Measurements from ENCODE around the gene MROH2A.

Gene MROH2A

GRCh38 chr2:233758141-233758540 is 20.0 kb upstream of the MROH2A start:
- H3K9ac ChIP-seq (ENCODE audit: low read length) = no peak overlapping the region
- no peaks in the 10 kb centered on the region for H3K79me2 ChIP-seq (ENCODE audit: low read length)
- no peaks in the 10 kb centered on the region for H3K4me1 ChIP-seq (ENCODE audit: low read length)
- no peaks in the 10 kb centered on the region for H3K27me3 ChIP-seq (ENCODE audit: low read depth, low read length)
- no peaks in the 10 kb centered on the region for H3K36me3 ChIP-seq (replicated peaks; ENCODE audit: low read depth, low read length)
- H3K9me3 ChIP-seq (ENCODE audit: insufficient read depth, low read length) = no peaks in the 10 kb centered on the region
- H3K4me3 ChIP-seq (ENCODE audit: low read length) = no peak overlapping the region
- no peaks in the 10 kb centered on the region for H4K20me1 ChIP-seq (ENCODE audit: insufficient read depth, low read length)
- TF ChIP-seq EZH2phosphoT487 (IDR thresholded peaks at IDR 0.05; ENCODE audit: low read depth) = no peak
- TF ChIP-seq, protein P1, sequence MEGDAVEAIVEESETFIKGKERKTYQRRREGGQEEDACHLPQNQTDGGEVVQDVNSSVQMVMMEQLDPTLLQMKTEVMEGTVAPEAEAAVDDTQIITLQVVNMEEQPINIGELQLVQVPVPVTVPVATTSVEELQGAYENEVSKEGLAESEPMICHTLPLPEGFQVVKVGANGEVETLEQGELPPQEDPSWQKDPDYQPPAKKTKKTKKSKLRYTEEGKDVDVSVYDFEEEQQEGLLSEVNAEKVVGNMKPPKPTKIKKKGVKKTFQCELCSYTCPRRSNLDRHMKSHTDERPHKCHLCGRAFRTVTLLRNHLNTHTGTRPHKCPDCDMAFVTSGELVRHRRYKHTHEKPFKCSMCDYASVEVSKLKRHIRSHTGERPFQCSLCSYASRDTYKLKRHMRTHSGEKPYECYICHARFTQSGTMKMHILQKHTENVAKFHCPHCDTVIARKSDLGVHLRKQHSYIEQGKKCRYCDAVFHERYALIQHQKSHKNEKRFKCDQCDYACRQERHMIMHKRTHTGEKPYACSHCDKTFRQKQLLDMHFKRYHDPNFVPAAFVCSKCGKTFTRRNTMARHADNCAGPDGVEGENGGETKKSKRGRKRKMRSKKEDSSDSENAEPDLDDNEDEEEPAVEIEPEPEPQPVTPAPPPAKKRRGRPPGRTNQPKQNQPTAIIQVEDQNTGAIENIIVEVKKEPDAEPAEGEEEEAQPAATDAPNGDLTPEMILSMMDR (IDR thresholded peaks at IDR 0.05; ENCODE audit: low read depth, low read length) = no peak
- H3K27ac ChIP-seq (ENCODE audit: low read length) = no peak overlapping the region
- no peak overlapping the region for H3K4me2 ChIP-seq (ENCODE audit: low read length)
- no peak overlapping the region for H2AFZ ChIP-seq (ENCODE audit: low read depth, low read length)

DNA sequence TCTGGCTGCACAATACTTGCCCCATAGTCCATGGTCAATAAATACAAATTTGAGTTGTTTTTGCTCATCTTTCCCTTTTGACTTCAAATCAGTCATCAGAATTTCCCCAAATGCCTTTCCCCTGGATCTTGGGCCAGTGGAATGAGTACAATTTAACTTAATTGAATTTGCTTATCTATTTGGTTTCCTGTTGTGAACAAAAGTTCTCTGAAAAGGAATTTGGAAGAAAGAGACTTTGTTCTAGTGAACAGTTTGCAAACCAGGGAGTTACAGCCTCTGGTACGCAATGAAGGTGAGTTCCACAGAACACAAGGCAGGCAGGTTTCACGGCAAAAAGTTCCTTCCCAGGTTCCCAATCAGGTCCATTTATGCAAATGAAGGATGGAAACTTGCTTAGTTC is 19.3 kb upstream of the MROH2A start:
- no peaks in the 10 kb centered on the region for H3K79me2 ChIP-seq (ENCODE audit: low read length)
- H3K4me2 ChIP-seq (ENCODE audit: low read length) = no peak overlapping the region
- peaks cover 4% of the 10 kb centered on the region; the same call in 1 of the 2 replicates for H3K27me3 ChIP-seq (ENCODE audit: low read depth, low read length)
- H3K9me3 ChIP-seq (ENCODE audit: insufficient read depth, low read length) = no peaks in the 10 kb centered on the region
- no peak overlapping the region for H3K4me3 ChIP-seq (ENCODE audit: low read length)
- no peak for TF ChIP-seq EZH2phosphoT487 (IDR thresholded peaks at IDR 0.05; ENCODE audit: low read depth)
- TF ChIP-seq, protein P1 (IDR thresholded peaks at IDR 0.05; ENCODE audit: low read depth, low read length) = no peak
- H2AFZ ChIP-seq (ENCODE audit: low read depth, low read length) = no peak overlapping the region
- H3K4me1 ChIP-seq (ENCODE audit: low read length) = no peaks in the 10 kb centered on the region
- H3K27ac ChIP-seq (ENCODE audit: low read length) = no peak overlapping the region
- H3K36me3 ChIP-seq (replicated peaks; ENCODE audit: low read depth, low read length) = no peaks in the 10 kb centered on the region
- H3K9ac ChIP-seq (ENCODE audit: low read length) = no peak overlapping the region
- H4K20me1 ChIP-seq (ENCODE audit: insufficient read depth, low read length) = no peaks in the 10 kb centered on the region

DNA sequence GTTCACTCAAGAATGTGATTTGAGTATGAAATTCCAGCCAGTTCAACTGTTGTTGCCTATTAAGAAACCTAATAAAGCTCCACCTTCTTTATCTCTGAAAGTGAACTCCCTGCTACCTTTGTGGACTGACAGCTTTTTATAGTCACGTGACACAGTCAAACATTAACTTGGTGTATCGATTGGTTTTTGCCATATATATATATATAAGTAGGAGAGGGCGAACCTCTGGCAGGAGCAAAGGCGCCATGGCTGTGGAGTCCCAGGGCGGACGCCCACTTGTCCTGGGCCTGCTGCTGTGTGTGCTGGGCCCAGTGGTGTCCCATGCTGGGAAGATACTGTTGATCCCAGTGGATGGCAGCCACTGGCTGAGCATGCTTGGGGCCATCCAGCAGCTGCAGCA is 18.1 kb upstream of the MROH2A start, which contains the start of gene UGT1A1:
Gene UGT1A1, plus strand, starts transcription at position 228 of the 400 bp plus-strand sequence. Its CDS starts 18 bp downstream, at position 246.
- H3K9me3 ChIP-seq (ENCODE audit: insufficient read depth, low read length) = no peaks in the 10 kb centered on the region
- TF ChIP-seq, protein P1 (IDR thresholded peaks at IDR 0.05; ENCODE audit: low read depth, low read length) = no peak
- TF ChIP-seq EZH2phosphoT487 (IDR thresholded peaks at IDR 0.05; ENCODE audit: low read depth) = no peak

DNA sequence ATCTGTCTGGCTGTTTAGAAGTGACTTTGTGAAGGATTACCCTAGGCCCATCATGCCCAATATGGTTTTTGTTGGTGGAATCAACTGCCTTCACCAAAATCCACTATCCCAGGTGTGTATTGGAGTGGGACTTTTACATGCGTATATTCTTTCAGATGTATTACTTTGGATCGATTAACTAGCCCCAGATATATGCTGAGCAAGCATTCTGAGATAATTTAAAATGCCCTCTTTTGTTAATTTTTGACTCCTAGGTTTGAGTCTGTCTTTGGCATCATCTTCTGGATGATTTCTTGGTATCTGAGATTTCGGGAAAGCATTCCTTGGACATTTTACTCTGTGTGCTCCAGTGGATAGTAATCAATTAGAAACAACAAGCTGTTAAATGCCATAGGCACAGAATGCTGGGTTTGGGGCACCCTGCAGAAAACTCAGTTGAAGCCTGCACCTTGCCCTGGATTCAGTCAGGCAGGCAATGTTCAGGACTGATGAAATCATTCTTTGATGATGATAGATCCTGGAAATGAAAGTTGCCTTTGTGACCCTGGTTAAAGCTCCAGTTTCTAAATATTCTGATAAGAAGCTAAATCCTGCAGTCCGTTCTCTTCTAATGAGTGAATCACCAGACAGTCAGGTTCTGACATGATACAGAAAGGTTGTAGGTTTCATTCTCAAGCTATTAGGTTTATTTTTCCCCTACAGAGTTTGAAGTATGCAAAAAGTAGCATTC is 16.9 kb upstream of the MROH2A start:
- Histone ChIP-seq H3K4me3 (ENCODE audit: low read length) (no peak overlapping the region), H3K9me3 (ENCODE audit: insufficient read depth, low read length) (no peaks in the 10 kb centered on the region), H3K4me1 (ENCODE audit: low read length) (no peaks in the 10 kb centered on the region), H3K27me3 (ENCODE audit: low read depth, low read length) (peaks cover 11% of the 10 kb centered on the region; the same call in 1 of the 2 replicates), H3K4me2 (ENCODE audit: low read length) (no peak overlapping the region), H3K27ac (ENCODE audit: low read length) (no peak overlapping the region), H2AFZ (ENCODE audit: low read depth, low read length) (no peak overlapping the region), H3K79me2 (ENCODE audit: low read length) (no peaks in the 10 kb centered on the region), H4K20me1 (ENCODE audit: insufficient read depth, low read length) (no peaks in the 10 kb centered on the region), H3K36me3 (replicated peaks; ENCODE audit: low read depth, low read length) (no peaks in the 10 kb centered on the region), H3K9ac (ENCODE audit: low read length) (no peak overlapping the region)
- TF ChIP-seq, protein P1 (IDR thresholded peaks at IDR 0.05; ENCODE audit: low read depth, low read length) = no peak
- no peak for TF ChIP-seq EZH2phosphoT487 (IDR thresholded peaks at IDR 0.05; ENCODE audit: low read depth)

More for the DNA sequence above, 18.1 kb upstream of the MROH2A start, which contains the start of gene UGT1A1:
- H3K79me2 ChIP-seq (ENCODE audit: low read length) = no peaks in the 10 kb centered on the region
- H3K27me3 ChIP-seq (ENCODE audit: low read depth, low read length) = peaks cover 11% of the 10 kb centered on the region; the same call in 1 of the 2 replicates
- H3K4me3 ChIP-seq (ENCODE audit: low read length) = no peak within 1 kb of the TSS
- H3K36me3 ChIP-seq (replicated peaks; ENCODE audit: low read depth, low read length) = no peaks in the 10 kb centered on the region
- H3K27ac ChIP-seq (ENCODE audit: low read length) = no peak within 1 kb of the TSS
- H3K4me1 ChIP-seq (ENCODE audit: low read length) = no peaks in the 10 kb centered on the region
- H2AFZ ChIP-seq (ENCODE audit: low read depth, low read length) = no peak within 1 kb of the TSS
- no peak within 1 kb of the TSS for H3K4me2 ChIP-seq (ENCODE audit: low read length)
- no peak within 1 kb of the TSS for H3K9ac ChIP-seq (ENCODE audit: low read length)
- no peaks in the 10 kb centered on the region for H4K20me1 ChIP-seq (ENCODE audit: insufficient read depth, low read length)
